Measurements from ENCODE around the gene ALKBH8. TPM values are rescaled to one million over a fixed set of nuclear protein-coding genes. Genes with fewer than 3 reads are reported as not detected.
"Not testable (repeated sequence)": the region's sequence is repeated elsewhere in the genome, so short reads cannot be mapped to it uniquely, and the experiment has no call there.

Gene ALKBH8
- total RNA-seq, 1 experiment from 2014 or later: 15.7 TPM

DNA sequence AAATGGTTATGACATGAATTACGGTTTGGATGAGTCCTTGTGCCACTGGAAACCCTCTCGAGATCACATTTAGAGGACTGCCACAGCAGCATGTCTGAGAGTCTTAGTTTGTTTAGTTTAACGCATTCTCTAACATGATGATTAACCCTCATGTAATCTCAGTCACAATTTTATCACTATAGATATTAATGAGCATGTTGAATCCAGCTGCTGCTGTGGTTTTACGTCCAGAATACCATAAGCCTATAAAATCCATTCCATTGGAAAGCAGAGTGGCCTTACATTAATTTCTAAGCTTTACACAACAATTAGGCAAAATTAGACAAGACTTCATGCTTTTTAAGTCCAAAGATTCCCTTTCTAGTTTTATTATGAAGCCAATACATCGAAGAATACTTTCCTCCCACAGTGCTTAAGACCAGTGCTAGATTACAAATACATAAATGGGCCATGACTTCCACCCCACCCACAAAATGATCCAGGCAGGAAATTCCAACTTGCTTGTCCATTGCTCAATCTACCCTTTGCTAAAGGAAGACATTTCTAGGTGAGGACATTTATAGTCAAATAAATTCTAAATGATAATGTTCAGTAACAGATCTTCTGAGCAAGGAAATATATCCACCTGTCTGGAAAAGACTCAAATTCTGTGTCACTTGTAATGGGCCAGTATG is 21.9 kb upstream of the ALKBH8 start:
- intact Hi-C loops (cut with micrococcal nuclease; ENCODE audit: unreplicated experiment): no loop called here
- peaks cover 4% of the 10 kb centered on the region; the same call in 1 of the 2 replicates for H3K4me1 ChIP-seq
- H3K4me1 Mint-ChIP-seq (ENCODE audit: low read depth, unreplicated experiment): peaks cover 17% of the 10 kb centered on the region
- H3K4me3 Mint-ChIP-seq (ENCODE audit: unreplicated experiment): no peak overlapping the region
- no peaks in the 10 kb centered on the region for H3K36me3 Mint-ChIP-seq (ENCODE audit: insufficient read depth, unreplicated experiment)
- H3K27ac Mint-ChIP-seq (ENCODE audit: unreplicated experiment): no peak overlapping the region
- peaks cover 7% of the 10 kb centered on the region for H3K27me3 ChIP-seq (replicated peaks; ENCODE audit: control insufficient read depth, insufficient read depth, low read length)
- TF ChIP-seq, protein P1, sequence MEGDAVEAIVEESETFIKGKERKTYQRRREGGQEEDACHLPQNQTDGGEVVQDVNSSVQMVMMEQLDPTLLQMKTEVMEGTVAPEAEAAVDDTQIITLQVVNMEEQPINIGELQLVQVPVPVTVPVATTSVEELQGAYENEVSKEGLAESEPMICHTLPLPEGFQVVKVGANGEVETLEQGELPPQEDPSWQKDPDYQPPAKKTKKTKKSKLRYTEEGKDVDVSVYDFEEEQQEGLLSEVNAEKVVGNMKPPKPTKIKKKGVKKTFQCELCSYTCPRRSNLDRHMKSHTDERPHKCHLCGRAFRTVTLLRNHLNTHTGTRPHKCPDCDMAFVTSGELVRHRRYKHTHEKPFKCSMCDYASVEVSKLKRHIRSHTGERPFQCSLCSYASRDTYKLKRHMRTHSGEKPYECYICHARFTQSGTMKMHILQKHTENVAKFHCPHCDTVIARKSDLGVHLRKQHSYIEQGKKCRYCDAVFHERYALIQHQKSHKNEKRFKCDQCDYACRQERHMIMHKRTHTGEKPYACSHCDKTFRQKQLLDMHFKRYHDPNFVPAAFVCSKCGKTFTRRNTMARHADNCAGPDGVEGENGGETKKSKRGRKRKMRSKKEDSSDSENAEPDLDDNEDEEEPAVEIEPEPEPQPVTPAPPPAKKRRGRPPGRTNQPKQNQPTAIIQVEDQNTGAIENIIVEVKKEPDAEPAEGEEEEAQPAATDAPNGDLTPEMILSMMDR (IDR thresholded peaks at IDR 0.05; ENCODE audit: insufficient read depth in 1 of 2, low read depth in 1 of 2, low read length in 1 of 2, severe bottlenecking in 1 of 2, unreplicated experiment in 1 of 2): no peak
- DNase-seq: no peak
- H3K9me3 ChIP-seq: no peaks in the 10 kb centered on the region
- no peaks in the 10 kb centered on the region for H3K36me3 ChIP-seq (ENCODE audit: control insufficient read depth, insufficient read depth, low read length)
- POLR2A ChIA-PET: no interaction called here
- no peak overlapping the region for H3K4me3 ChIP-seq (ENCODE audit: low read depth, low read length)
- no peaks in the 10 kb centered on the region for H3K9me3 Mint-ChIP-seq (ENCODE audit: unreplicated experiment)
- no TSS peak for BruUV-seq (replicated peaks)
- CTCF ChIA-PET: no interaction called here
- peaks cover 41% of the 10 kb centered on the region for H3K27me3 Mint-ChIP-seq (ENCODE audit: insufficient read depth, unreplicated experiment)

DNA sequence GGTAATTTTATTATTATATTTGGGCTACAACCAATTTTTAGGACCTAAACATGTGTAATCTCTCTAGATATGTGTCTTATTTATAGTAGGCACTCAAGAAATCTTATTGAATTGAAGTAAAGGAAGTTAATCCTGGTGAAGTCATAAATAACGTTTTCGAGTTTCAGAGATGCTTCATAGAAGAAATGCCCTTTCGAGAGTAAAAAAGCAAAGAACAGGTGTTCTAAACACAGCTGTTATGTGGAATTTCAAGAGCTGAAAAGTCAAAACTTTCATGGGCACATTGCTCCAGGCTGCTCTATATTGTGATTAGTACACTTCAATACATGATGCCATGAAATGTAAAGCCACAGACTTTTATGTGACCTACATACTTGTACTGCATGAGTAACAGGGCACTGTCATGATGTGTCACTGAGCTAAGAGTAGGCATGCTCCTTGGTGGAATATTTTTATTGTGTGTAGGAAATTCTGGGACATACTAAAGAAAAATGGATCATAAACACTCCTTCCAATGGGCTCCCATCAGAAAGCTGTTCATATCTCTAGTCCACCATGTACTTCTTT is 18.2 kb upstream of the ALKBH8 start:
- Histone ChIP-seq H3K36me3 (ENCODE audit: control insufficient read depth, insufficient read depth, low read length) (no peaks in the 10 kb centered on the region), H3K4me3 (ENCODE audit: low read depth, low read length) (no peak overlapping the region), H3K4me1 (no peaks in the 10 kb centered on the region), H3K27me3 (replicated peaks; ENCODE audit: control insufficient read depth, insufficient read depth, low read length) (no peaks in the 10 kb centered on the region; the same call in 1 of the 2 replicates), H3K9me3 (peaks cover 3% of the 10 kb centered on the region; the same call in 1 of the 2 replicates)
- H3K27ac Mint-ChIP-seq (ENCODE audit: unreplicated experiment): no peak overlapping the region
- ChIA-PET POLR2A (no interaction called here), CTCF (interaction anchor here (1.9 kb wide), 1 partner anchor 105 kb away, joined by 6 read pairs; no protein-coding TSS in a partner anchor)
- intact Hi-C loops (cut with micrococcal nuclease; ENCODE audit: unreplicated experiment): no loop called here
- TF ChIP-seq, protein P1 (IDR thresholded peaks at IDR 0.05; ENCODE audit: insufficient read depth in 1 of 2, low read depth in 1 of 2, low read length in 1 of 2, severe bottlenecking in 1 of 2, unreplicated experiment in 1 of 2): no peak
- peaks cover 10% of the 10 kb centered on the region for H3K9me3 Mint-ChIP-seq (ENCODE audit: unreplicated experiment)
- H3K4me3 Mint-ChIP-seq (ENCODE audit: unreplicated experiment): no peak overlapping the region
- no TSS peak for BruUV-seq (replicated peaks)
- no peaks in the 10 kb centered on the region for H3K36me3 Mint-ChIP-seq (ENCODE audit: insufficient read depth, unreplicated experiment)
- H3K4me1 Mint-ChIP-seq (ENCODE audit: low read depth, unreplicated experiment): no peaks in the 10 kb centered on the region
- DNase-seq: no peak
- H3K27me3 Mint-ChIP-seq (ENCODE audit: insufficient read depth, unreplicated experiment): peaks cover 26% of the 10 kb centered on the region

DNA sequence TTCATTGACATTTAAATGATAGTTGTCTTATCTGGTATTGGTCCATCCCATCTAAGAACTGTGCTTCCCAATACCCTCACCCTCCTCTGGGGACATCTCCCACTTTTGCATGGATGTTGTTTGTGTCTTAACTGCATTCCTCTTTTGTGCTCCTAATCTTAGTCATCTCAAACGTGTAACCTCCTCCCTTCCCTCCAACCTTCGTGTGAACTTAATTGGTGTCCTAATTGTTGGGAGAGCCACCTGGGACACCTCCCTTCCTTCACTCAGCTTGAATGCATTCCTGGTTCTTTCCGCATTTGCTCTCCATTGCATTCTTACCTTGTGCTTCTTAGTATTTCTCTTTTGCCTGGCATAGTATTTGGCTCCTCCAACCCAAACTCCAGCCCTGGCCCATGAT is 15.6 kb upstream of the ALKBH8 start:
- Histone ChIP-seq H3K9me3 (peaks cover 3% of the 10 kb centered on the region; the same call in 1 of the 2 replicates), H3K27me3 (replicated peaks; ENCODE audit: control insufficient read depth, insufficient read depth, low read length) (no peaks in the 10 kb centered on the region), H3K4me1 (no peaks in the 10 kb centered on the region), H3K4me3 (ENCODE audit: low read depth, low read length) (no peak overlapping the region), H3K36me3 (ENCODE audit: control insufficient read depth, insufficient read depth, low read length) (no peaks in the 10 kb centered on the region)
- TF ChIP-seq, protein P1 (IDR thresholded peaks at IDR 0.05; ENCODE audit: insufficient read depth in 1 of 2, low read depth in 1 of 2, low read length in 1 of 2, severe bottlenecking in 1 of 2, unreplicated experiment in 1 of 2): no peak
- Mint-ChIP-seq H3K36me3 (ENCODE audit: insufficient read depth, unreplicated experiment) (no peaks in the 10 kb centered on the region), H3K27me3 (ENCODE audit: insufficient read depth, unreplicated experiment) (peaks cover 13% of the 10 kb centered on the region), H3K4me3 (ENCODE audit: unreplicated experiment) (no peak overlapping the region), H3K27ac (ENCODE audit: unreplicated experiment) (no peak overlapping the region), H3K4me1 (ENCODE audit: low read depth, unreplicated experiment) (no peaks in the 10 kb centered on the region), H3K9me3 (ENCODE audit: unreplicated experiment) (peaks cover 12% of the 10 kb centered on the region)
- no peak for DNase-seq
- no TSS peak for BruUV-seq (replicated peaks)
- ChIA-PET POLR2A (no interaction called here), CTCF (no interaction called here)
- intact Hi-C loops (cut with micrococcal nuclease; ENCODE audit: unreplicated experiment): no loop called here

DNA sequence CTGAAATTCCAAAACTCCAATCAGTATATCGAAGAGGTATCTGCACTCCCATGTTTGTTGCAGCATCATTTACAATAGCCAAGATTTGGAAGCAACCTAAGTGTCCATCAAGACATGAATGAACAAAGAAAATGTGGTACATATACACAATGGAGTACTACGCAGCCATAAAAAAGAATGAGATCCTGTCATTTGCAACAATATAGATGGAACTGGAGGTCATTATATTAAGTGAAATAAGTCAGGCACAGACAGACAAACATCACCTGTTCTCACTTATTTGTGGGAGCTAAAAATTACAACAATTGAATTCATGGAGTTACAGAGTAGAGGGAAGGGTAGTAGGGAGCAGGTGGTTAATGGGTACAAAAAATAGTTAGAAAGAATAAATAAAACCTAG is 13.6 kb upstream of the ALKBH8 start:
- H3K27me3 ChIP-seq (replicated peaks; ENCODE audit: control insufficient read depth, insufficient read depth, low read length); CTCF ChIA-PET; POLR2A ChIA-PET; H3K4me1 Mint-ChIP-seq (ENCODE audit: low read depth, unreplicated experiment); H3K4me3 Mint-ChIP-seq (ENCODE audit: unreplicated experiment); BruUV-seq (replicated peaks); H3K4me1 ChIP-seq; H3K4me3 ChIP-seq (ENCODE audit: low read depth, low read length); DNase-seq; intact Hi-C loops (cut with micrococcal nuclease; ENCODE audit: unreplicated experiment); H3K27me3 Mint-ChIP-seq (ENCODE audit: insufficient read depth, unreplicated experiment); H3K36me3 ChIP-seq (ENCODE audit: control insufficient read depth, insufficient read depth, low read length); H3K27ac Mint-ChIP-seq (ENCODE audit: unreplicated experiment); H3K36me3 Mint-ChIP-seq (ENCODE audit: insufficient read depth, unreplicated experiment); H3K9me3 ChIP-seq: not testable (repeated sequence)
- peaks cover 12% of the 10 kb centered on the region for H3K9me3 Mint-ChIP-seq (ENCODE audit: unreplicated experiment)

Data from Caco-2 (cell line).